ENCODE data around the gene SLF1.

The SLF1 gene

DNA sequence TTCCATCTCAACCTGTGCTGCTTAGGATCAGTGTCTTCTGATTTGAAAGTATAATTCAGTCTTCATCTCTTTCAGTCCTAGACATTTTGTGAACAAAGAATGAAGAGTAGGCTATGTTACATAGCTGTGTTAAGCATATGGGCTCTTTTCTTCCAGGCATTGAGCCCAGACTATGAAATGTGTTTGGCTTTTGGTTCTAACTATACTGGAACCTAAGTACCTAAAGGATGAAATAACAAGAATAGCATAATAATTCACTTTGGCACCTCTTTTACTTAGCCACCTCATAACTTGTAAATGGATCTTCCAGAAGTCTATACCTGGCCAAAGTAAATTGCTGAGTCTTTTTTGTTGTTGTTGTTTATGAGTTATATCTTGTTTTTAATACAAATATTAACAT is 71.4 kb downstream of the SLF1 start:
- H3K4me2 ChIP-seq (ENCODE audit: low read length): no peak overlapping the region
- no peaks in the 10 kb centered on the region for H3K27me3 ChIP-seq (ENCODE audit: control insufficient read depth, insufficient read depth, low read length)
- no peak for TF ChIP-seq CTCF (IDR thresholded peaks at IDR 0.05)
- no peak overlapping the region for H2AFZ ChIP-seq
- no peak overlapping the region for H3K27ac ChIP-seq
- H3K9me3 ChIP-seq (ENCODE audit: control insufficient read depth, low read length): no peaks in the 10 kb centered on the region
- H3K4me1 ChIP-seq: no peaks in the 10 kb centered on the region
- no peak overlapping the region for H3K4me3 ChIP-seq (ENCODE audit: low read depth, low read length)
- no peaks in the 10 kb centered on the region for H3K79me2 ChIP-seq
- H3K9ac ChIP-seq: no peak overlapping the region
- H3K36me3 ChIP-seq (ENCODE audit: control insufficient read depth, insufficient read depth, low read length): no peaks in the 10 kb centered on the region

DNA sequence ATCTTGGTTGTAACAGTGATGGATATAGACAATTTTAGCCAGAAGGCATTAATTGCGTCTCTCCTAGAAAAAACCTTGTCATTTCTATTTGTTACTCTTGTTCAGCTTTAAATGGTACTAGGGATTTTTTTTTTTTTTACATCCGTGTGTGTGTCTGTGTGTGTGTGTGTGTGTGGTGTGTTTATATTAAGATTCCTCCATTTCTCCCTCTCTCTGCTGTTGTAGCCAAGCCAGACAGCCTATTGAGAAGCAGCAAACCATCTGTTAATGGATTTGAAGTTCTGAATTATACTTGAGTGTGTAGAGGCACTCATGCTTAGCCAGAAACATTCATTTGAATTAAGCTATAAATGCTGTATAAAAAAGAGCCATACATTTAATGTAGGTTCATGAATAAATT is 72.3 kb downstream of the SLF1 start:
- no peaks in the 10 kb centered on the region for H3K79me2 ChIP-seq
- H3K27ac ChIP-seq: no peak overlapping the region
- H3K9ac ChIP-seq: no peak overlapping the region
- no peak overlapping the region for H3K4me2 ChIP-seq (ENCODE audit: low read length)
- H3K27me3 ChIP-seq (ENCODE audit: control insufficient read depth, insufficient read depth, low read length): no peaks in the 10 kb centered on the region
- H3K9me3 ChIP-seq (ENCODE audit: control insufficient read depth, low read length): no peaks in the 10 kb centered on the region
- H2AFZ ChIP-seq: no peak overlapping the region
- H3K4me1 ChIP-seq: no peaks in the 10 kb centered on the region
- no peak overlapping the region for H3K4me3 ChIP-seq (ENCODE audit: low read depth, low read length)
- TF ChIP-seq CTCF (IDR thresholded peaks at IDR 0.05): no peak
- H3K36me3 ChIP-seq (ENCODE audit: control insufficient read depth, insufficient read depth, low read length): no peaks in the 10 kb centered on the region

GRCh38 chr5:94691291-94691690 is 72.8 kb downstream of the SLF1 start:
- H3K27me3 ChIP-seq (ENCODE audit: control insufficient read depth, insufficient read depth, low read length): no peaks in the 10 kb centered on the region
- no peaks in the 10 kb centered on the region for H3K79me2 ChIP-seq
- no peak overlapping the region for H3K4me2 ChIP-seq (ENCODE audit: low read length)
- no peak overlapping the region for H3K27ac ChIP-seq
- H3K9ac ChIP-seq: no peak overlapping the region
- H2AFZ ChIP-seq: no peak overlapping the region
- H3K9me3 ChIP-seq (ENCODE audit: control insufficient read depth, low read length): no peaks in the 10 kb centered on the region
- no peaks in the 10 kb centered on the region for H3K36me3 ChIP-seq (ENCODE audit: control insufficient read depth, insufficient read depth, low read length)
- H3K4me1 ChIP-seq: no peaks in the 10 kb centered on the region
- H3K4me3 ChIP-seq (ENCODE audit: low read depth, low read length): no peak overlapping the region
- no peak for TF ChIP-seq CTCF (IDR thresholded peaks at IDR 0.05)

- H3K4me3 ChIP-seq (ENCODE audit: low read depth, low read length): no peak overlapping the region
- no peaks in the 10 kb centered on the region for H3K79me2 ChIP-seq
- H3K9me3 ChIP-seq (ENCODE audit: control insufficient read depth, low read length): no peaks in the 10 kb centered on the region
- H2AFZ ChIP-seq: no peak overlapping the region
- no peaks in the 10 kb centered on the region for H3K4me1 ChIP-seq
- no peaks in the 10 kb centered on the region for H3K27me3 ChIP-seq (ENCODE audit: control insufficient read depth, insufficient read depth, low read length)
- no peak for TF ChIP-seq CTCF (IDR thresholded peaks at IDR 0.05)
- H3K4me2 ChIP-seq (ENCODE audit: low read length): no peak overlapping the region
- H3K9ac ChIP-seq: no peak overlapping the region
- H3K27ac ChIP-seq: no peak overlapping the region
- no peaks in the 10 kb centered on the region for H3K36me3 ChIP-seq (ENCODE audit: control insufficient read depth, insufficient read depth, low read length)
Measured at GRCh38 chr5:94691949-94692348, 73.5 kb downstream of the SLF1 start.

DNA sequence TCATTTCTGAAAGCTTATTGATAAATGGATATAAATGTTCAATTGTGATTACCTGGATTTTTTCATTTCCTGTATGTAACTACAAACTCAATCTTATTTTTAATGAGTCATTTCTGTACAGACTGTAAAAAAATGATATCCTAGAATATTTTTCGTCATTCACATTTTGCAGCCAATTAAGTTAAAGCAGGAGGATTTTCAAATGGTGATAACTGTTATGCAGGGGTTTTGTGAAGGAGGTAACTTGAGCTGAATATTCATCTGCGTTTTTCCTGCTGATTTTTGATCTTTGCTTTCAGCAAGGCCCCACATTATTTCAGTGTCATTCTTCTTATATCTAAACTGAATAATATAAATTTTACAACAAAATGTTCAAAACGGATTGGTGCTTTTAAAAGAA is 74.1 kb downstream of the SLF1 start:
- no peak overlapping the region for H3K27ac ChIP-seq
- TF ChIP-seq CTCF (IDR thresholded peaks at IDR 0.05): no peak
- H3K79me2 ChIP-seq: no peaks in the 10 kb centered on the region
- H3K4me1 ChIP-seq: no peaks in the 10 kb centered on the region
- no peak overlapping the region for H3K4me3 ChIP-seq (ENCODE audit: low read depth, low read length)
- H3K4me2 ChIP-seq (ENCODE audit: low read length): no peak overlapping the region
- no peak overlapping the region for H2AFZ ChIP-seq
- H3K27me3 ChIP-seq (ENCODE audit: control insufficient read depth, insufficient read depth, low read length): no peaks in the 10 kb centered on the region
- no peaks in the 10 kb centered on the region for H3K9me3 ChIP-seq (ENCODE audit: control insufficient read depth, low read length)
- H3K9ac ChIP-seq: no peak overlapping the region
- H3K36me3 ChIP-seq (ENCODE audit: control insufficient read depth, insufficient read depth, low read length): no peaks in the 10 kb centered on the region
